KMS-11 (cell line): Measurements from ENCODE around the gene NAA60.

ENCODE experiments used
- H2AFZ ChIP-seq: fragments of 200-600 bp; sonication (generic); 2 replicates; pipeline ENCODE4 v1.6.1; 2016; ENCODE audit warnings: antibody characterized with exemption, mixed run types, low read depth
- H3K27ac ChIP-seq: fragments of 200-600 bp; sonication (generic); 2 replicates; pipeline ENCODE4 v1.6.1; 2016; ENCODE audit warnings: mild to moderate bottlenecking, mixed run types
- H3K27me3 ChIP-seq: fragments of 200-600 bp; sonication (generic); 2 replicates; pipeline ENCODE4 v1.6.1; 2017; ENCODE audit warnings: mild to moderate bottlenecking, low read depth, mixed run types, moderate library complexity; ENCODE audit not compliant: insufficient read depth
- H3K36me3 ChIP-seq: fragments of 200-600 bp; sonication (generic); 2 replicates; pipeline ENCODE4 v1.6.1; 2017; ENCODE audit warnings: mild to moderate bottlenecking, mixed run types; ENCODE audit not compliant: insufficient read depth
- H3K4me1 ChIP-seq: fragments of 200-600 bp; sonication (generic); 2 replicates; pipeline ENCODE4 v1.6.1; 2016; ENCODE audit warnings: mild to moderate bottlenecking, low read depth, mixed run types; ENCODE audit not compliant: poor library complexity, severe bottlenecking
- H3K4me2 ChIP-seq: fragments of 200-600 bp; sonication (generic); 2 replicates; pipeline ENCODE4 v1.7.0; 2016; ENCODE audit warnings: mild to moderate bottlenecking, mixed run types
- H3K4me3 ChIP-seq: fragments of 200-600 bp; sonication (generic); IDR thresholded peaks from 2 replicates; pipeline ENCODE4 v1.6.1; 2017; ENCODE audit warnings: low read depth, low read length, mixed read lengths; ENCODE audit not compliant: insufficient read depth
- H3K79me2 ChIP-seq: fragments of 200-600 bp; sonication (generic); 2 replicates; pipeline ENCODE4 v1.6.1; 2016; ENCODE audit warnings: low read depth, mixed run types; ENCODE audit not compliant: insufficient read depth
- H3K9ac ChIP-seq: fragments of 200-600 bp; sonication (generic); 2 replicates; pipeline ENCODE4 v1.6.1; 2016; ENCODE audit warnings: mild to moderate bottlenecking, mixed run types
- H4K20me1 ChIP-seq: fragments of 200-600 bp; sonication (generic); 2 replicates; pipeline ENCODE4 v1.6.1; 2016; ENCODE audit warnings: mild to moderate bottlenecking, mixed run types; ENCODE audit not compliant: insufficient read depth
- TF ChIP-seq, protein P1 (sequence below): fragments of 200-600 bp; sonication (generic); conservative IDR thresholded peaks from 2 replicates; pipeline ENCODE4 v1.6.1; 2017; ENCODE audit warnings: low read depth, mild to moderate bottlenecking, antibody characterized with exemption, low read length, moderate library complexity, mixed read lengths

The NAA60 gene

DNA sequence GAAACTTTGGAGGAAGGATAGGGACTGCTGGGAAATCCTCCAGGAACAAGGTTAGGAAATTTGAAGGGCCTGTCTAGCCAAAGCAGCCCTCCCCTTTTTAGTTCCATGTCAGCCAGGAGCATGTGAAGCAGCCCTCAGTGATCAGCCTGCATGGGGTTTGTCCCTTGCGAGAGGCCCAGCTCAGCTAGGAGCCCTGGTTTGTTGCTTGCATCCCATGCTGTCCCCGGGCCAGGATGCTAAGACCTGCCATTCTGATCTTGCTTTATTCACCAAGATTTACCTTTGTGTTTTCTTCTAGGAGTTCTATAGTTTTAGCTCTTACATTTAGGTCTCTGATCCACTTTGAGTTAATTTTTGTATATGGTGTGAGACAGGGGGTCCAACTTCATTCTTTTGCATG lies 84.9 kb downstream of the NAA60 start:
- TF ChIP-seq, protein P1, sequence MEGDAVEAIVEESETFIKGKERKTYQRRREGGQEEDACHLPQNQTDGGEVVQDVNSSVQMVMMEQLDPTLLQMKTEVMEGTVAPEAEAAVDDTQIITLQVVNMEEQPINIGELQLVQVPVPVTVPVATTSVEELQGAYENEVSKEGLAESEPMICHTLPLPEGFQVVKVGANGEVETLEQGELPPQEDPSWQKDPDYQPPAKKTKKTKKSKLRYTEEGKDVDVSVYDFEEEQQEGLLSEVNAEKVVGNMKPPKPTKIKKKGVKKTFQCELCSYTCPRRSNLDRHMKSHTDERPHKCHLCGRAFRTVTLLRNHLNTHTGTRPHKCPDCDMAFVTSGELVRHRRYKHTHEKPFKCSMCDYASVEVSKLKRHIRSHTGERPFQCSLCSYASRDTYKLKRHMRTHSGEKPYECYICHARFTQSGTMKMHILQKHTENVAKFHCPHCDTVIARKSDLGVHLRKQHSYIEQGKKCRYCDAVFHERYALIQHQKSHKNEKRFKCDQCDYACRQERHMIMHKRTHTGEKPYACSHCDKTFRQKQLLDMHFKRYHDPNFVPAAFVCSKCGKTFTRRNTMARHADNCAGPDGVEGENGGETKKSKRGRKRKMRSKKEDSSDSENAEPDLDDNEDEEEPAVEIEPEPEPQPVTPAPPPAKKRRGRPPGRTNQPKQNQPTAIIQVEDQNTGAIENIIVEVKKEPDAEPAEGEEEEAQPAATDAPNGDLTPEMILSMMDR, result no peak
- Histone ChIP-seq H3K4me3 (no peak overlapping the region), H3K36me3 (no peaks in the 10 kb centered on the region), H4K20me1 (no peaks in the 10 kb centered on the region), H2AFZ (no peak overlapping the region), H3K4me2 (no peak overlapping the region), H3K27ac (no peak overlapping the region), H3K9ac (no peak overlapping the region), H3K4me1 (no peaks in the 10 kb centered on the region), H3K27me3 (no peaks in the 10 kb centered on the region), H3K79me2 (no peaks in the 10 kb centered on the region)

DNA sequence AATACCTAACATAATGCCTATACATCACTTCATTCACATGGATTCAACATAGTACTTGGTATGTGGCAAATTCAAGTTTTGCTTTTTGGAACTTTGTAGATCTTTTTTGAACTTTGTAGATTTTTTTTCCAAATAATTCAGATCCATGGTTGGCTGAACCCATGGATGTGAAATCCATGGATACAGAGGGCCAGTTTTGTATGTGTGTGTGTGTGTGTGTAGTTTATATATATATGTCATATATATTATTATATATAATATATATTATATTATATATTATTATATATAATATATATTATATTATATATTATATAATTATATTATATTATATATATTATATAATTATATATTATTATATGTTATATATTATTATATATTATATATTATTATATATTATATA lies 85.7 kb downstream of the NAA60 start:
- Histone ChIP-seq H3K27me3 (no peaks in the 10 kb centered on the region), H4K20me1 (no peaks in the 10 kb centered on the region), H3K79me2 (no peaks in the 10 kb centered on the region), H3K27ac (no peak overlapping the region), H2AFZ (no peak overlapping the region), H3K9ac (no peak overlapping the region), H3K36me3 (no peaks in the 10 kb centered on the region), H3K4me2 (no peak overlapping the region), H3K4me3 (no peak overlapping the region), H3K4me1 (no peaks in the 10 kb centered on the region)
- TF ChIP-seq, protein P1, result no peak

DNA sequence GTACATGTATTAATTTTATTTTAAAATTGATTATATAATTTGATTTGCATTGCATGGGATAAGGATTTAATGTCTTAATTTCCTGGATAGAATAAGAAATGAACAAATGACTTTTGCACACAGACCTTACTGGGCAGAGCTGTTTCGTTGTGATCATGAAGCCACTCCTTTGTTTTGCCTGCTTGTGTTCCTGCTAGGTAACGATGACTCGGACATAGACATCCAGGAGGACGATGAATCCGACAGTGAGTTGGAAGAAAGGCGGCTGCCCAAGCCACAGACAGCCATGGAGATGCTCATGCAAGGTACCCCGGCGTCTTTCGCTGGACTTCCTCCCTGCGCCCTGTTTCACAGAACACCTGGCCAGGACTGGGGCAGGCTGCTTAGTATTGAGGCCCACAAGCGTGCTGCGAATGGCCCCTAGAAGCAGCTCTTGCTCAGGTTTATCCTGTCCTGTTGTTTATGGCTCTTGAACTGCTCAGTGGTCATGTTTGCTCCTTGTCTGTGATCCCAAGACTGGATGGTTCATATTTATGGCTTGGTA lies 87.0 kb downstream of the NAA60 start:
- no peak overlapping the region for H3K4me3 ChIP-seq

DNA sequence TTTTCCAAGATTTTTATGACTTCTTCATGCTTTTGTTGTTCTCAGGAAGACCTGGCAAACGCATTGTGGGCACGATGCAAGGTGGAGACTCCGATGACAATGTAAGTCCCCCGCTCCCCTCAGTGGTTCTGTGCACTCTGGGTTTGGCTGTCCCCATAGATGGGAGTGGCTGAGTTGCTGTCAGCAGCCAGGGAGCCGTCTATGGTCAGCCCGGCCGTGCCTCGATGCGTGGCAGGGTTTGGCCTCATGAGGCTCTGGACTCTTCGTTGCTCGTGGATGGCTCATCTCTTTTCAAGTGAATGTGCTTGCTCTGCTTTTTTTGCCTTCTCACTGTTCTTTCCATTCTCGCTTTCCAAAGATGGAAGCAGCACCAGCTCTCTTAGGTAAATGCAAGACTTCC lies 89.3 kb downstream of the NAA60 start:
- Histone ChIP-seq H3K4me3 (no peak overlapping the region), H3K27ac (no peak overlapping the region), H3K4me2 (no peak overlapping the region), H2AFZ (no peak overlapping the region), H3K4me1 (no peaks in the 10 kb centered on the region), H4K20me1 (no peaks in the 10 kb centered on the region), H3K36me3 (no peaks in the 10 kb centered on the region), H3K79me2 (no peaks in the 10 kb centered on the region), H3K27me3 (no peaks in the 10 kb centered on the region), H3K9ac (no peak overlapping the region)
- TF ChIP-seq, protein P1, result no peak

More for the DNA sequence above, 87.0 kb downstream of the NAA60 start:
- no peaks in the 10 kb centered on the region for H3K27me3 ChIP-seq
- TF ChIP-seq, protein P1, result no peak
- no peaks in the 10 kb centered on the region for H3K4me1 ChIP-seq
- H4K20me1 ChIP-seq, result no peaks in the 10 kb centered on the region
- H3K4me2 ChIP-seq, result no peak overlapping the region
- no peak overlapping the region for H2AFZ ChIP-seq
- no peak overlapping the region for H3K27ac ChIP-seq
- H3K79me2 ChIP-seq, result no peaks in the 10 kb centered on the region
- H3K36me3 ChIP-seq, result no peaks in the 10 kb centered on the region
- no peak overlapping the region for H3K9ac ChIP-seq

DNA sequence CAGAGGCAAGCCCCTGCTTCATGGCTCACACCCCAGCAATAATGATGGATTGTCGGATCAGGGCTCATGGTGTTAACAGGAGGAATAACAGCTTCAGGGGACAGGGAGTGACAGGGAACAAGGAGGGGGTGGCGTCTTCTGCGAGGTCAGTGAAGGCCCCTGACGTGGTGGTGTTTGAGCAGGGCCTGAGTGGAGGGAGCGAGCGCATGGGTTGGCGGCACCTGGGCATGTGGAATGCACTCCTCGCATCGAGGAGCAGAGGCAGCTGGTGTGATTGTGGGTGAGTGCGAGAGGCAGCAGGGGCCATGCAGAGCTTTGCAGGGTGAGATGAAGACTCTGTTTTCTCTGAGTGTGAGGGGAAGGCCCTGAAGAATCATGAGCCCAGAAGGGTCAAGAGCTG lies 90.6 kb downstream of the NAA60 start:
- H3K27me3 ChIP-seq, result no peaks in the 10 kb centered on the region
- H3K79me2 ChIP-seq, result no peaks in the 10 kb centered on the region
- no peaks in the 10 kb centered on the region for H3K4me1 ChIP-seq
- no peak overlapping the region for H3K4me3 ChIP-seq
- H3K4me2 ChIP-seq, result no peak overlapping the region
- no peak overlapping the region for H3K9ac ChIP-seq
- no peaks in the 10 kb centered on the region for H3K36me3 ChIP-seq
- H2AFZ ChIP-seq, result no peak overlapping the region
- TF ChIP-seq, protein P1, result no peak
- no peaks in the 10 kb centered on the region for H4K20me1 ChIP-seq
- H3K27ac ChIP-seq, result no peak overlapping the region
